AG09309 (cell line): Measurements from ENCODE around the gene FBN1.

Source experiments
- DNase-seq: peaks from one replicate; pipeline ENCODE4 v3.0.0-alpha.2; 2010; ENCODE audit warnings: low read depth
- H3K4me3 ChIP-seq: 2 replicates; pipeline ENCODE4 v1.5.1; 2011; ENCODE audit warnings: mild to moderate bottlenecking, low read depth, low read length, moderate library complexity; ENCODE audit not compliant: control insufficient read depth
- TF ChIP-seq, protein P1 (sequence below): IDR thresholded peaks from 2 replicates; pipeline ENCODE4 v1.5.1; 2011; ENCODE audit warnings: mild to moderate bottlenecking, low read depth, low read length, inconsistent platforms; ENCODE audit not compliant: insufficient read depth, control insufficient read depth; ENCODE audit errors: missing control alignments

The FBN1 gene

DNA sequence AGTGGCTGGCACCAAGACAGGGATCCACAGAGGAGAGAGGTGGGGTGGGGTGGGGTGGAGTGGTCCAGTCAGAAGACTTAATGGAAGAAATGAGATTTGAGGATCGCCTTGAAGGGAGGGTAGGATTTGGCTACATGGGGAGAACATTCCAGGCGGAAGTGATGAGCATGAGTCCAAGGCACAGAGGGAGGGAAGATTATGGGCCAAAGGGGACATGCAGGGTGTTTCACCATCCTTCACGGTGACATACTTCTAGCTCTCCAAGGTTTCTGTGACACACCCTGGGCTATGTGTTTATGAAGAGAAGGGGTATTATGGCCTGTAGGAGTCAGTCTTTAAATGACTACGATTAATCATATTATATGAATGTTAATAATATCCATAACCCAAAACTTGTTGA is 7.7 kb upstream of the FBN1 start:
- TF ChIP-seq, protein P1, sequence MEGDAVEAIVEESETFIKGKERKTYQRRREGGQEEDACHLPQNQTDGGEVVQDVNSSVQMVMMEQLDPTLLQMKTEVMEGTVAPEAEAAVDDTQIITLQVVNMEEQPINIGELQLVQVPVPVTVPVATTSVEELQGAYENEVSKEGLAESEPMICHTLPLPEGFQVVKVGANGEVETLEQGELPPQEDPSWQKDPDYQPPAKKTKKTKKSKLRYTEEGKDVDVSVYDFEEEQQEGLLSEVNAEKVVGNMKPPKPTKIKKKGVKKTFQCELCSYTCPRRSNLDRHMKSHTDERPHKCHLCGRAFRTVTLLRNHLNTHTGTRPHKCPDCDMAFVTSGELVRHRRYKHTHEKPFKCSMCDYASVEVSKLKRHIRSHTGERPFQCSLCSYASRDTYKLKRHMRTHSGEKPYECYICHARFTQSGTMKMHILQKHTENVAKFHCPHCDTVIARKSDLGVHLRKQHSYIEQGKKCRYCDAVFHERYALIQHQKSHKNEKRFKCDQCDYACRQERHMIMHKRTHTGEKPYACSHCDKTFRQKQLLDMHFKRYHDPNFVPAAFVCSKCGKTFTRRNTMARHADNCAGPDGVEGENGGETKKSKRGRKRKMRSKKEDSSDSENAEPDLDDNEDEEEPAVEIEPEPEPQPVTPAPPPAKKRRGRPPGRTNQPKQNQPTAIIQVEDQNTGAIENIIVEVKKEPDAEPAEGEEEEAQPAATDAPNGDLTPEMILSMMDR: no peak
- H3K4me3 ChIP-seq: no peak overlapping the region
- DNase-seq: no peak

DNA sequence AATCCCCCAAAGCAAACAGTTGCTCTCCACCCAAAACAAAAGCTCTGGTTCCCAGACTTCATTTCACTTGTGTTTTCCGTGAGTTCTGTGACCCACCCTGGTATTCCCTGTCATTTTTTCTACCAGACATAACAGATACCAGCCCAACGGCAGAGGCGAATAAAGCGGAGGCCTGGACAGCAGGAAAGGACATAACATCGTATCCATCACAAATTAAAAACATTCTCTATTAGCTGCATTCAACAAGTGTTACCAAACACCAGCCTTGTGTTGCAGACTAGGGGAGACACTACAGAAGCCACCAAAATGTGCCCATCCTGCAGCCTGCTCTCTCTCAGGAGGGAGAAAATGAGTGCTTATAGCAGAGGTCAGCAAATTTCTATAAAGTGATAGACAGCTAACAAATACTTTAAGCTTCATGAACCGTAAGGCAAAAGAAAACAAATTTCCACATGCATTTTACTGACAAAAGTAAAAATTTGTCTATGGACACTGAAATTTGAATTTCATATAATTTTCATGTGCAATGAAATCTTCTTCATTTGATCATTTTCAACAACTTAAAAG is 7.1 kb upstream of the FBN1 start:
- TF ChIP-seq, protein P1: no peak
- H3K4me3 ChIP-seq: no peak overlapping the region
- DNase-seq: no peak

DNA sequence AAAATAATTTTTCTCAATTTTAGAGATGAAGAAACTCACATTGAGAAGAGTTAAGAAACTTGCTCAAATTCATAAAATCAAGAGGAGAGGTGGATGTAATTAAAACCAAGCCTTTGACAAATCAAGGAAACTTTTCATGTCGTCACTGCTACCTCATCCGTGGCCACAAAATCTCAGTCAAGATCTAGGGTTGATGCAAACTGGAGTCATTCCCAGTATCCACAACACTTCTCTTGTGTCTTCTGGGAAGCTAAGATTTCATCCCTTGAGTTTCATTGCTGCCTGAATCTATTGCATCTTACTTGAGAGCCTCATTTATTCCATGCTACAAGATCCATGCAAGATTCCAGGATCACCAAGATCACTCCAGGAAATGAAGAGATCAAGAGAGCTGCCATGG is 5.4 kb upstream of the FBN1 start:
- TF ChIP-seq, protein P1: no peak
- DNase-seq: no peak
- no peak overlapping the region for H3K4me3 ChIP-seq

DNA sequence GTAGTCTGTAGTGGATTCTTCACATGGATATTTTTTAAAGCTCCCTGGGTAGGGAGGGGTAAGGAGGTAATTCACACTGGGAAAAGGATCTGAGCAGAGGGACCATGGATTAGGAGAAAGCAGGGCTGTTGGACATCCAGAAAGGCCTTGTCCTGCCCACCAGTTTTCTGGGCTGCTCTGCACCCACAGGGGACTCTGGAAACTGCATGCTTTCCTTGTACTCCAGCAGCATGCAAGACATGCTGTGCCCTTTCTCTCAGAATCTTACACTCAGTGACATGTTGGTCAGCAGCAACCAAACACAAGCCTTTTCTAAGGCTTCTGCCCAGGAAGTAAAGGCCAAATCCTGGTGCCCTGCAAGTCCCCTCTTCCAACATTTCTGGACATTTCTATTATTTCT is 2.5 kb upstream of the FBN1 start:
- DNase-seq: no peak

DNA sequence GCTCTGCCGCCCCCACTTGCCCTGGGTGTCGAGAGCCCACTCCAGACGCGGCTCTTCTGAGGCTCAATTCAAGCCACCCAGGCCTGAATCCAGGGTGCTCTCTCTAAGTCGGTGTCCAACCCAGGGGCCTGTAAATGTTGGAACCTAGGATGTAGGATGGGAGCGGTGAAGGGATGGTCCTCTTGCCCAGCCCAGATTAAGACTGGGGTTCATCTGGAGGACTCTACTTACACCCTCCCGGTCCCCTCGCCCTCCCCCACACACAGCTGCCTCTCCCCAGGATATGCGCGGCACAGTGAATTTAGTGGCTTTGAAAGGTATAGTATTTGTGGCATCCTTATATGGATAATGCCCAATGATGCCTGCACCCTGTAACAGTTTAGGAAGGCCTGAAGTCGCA is 822 bp upstream of the FBN1 start:
- no peak for DNase-seq
- TF ChIP-seq, protein P1: no peak
- peak overlapping the region; percentile 64 for H3K4me3 ChIP-seq

More for the DNA sequence above, 2.5 kb upstream of the FBN1 start:
- no peak overlapping the region for H3K4me3 ChIP-seq
- TF ChIP-seq, protein P1: peak; percentile 55

DNA sequence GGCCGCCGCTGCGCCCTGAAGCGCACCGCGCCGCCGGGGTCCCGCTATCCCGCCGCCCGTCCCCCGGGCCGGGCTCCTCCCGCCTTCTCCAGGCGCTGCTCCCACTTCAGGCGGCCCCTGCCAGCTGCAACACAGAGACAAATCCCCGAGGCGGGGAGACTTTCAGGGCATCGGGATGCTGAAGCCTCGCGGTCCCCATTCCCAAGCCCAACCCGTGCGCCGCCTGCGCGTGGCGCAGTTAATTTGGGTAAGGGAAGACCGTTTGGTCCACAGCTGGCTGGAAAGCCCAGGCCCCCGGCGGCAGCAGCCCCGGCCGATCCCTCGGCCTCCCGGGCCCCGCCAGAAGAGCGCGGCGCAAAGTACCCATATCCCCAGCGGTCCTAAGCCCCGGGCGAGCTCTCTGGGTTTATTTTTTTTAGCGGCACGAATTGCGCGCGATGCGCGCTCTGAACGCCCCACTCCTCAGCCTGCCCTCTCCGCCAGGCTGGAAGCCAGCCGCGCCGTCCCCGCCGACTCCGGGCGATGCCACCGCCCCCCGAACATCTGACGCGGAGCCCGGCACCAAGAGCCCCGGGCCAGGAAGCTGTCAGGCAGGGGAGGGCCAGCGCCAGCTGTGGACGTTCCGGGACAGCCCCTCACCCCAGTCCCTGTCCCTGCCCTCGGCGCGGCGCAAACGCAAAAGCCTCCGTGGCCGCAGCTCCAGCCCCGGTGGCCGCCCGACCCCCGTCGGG is 517 bp downstream of the FBN1 start:
- TF ChIP-seq, protein P1: no peak
- H3K4me3 ChIP-seq: peak overlapping the region; percentile 64
- no peak for DNase-seq
